Measurements from ENCODE around the gene HOXA13.

HOXA13 gene

DNA sequence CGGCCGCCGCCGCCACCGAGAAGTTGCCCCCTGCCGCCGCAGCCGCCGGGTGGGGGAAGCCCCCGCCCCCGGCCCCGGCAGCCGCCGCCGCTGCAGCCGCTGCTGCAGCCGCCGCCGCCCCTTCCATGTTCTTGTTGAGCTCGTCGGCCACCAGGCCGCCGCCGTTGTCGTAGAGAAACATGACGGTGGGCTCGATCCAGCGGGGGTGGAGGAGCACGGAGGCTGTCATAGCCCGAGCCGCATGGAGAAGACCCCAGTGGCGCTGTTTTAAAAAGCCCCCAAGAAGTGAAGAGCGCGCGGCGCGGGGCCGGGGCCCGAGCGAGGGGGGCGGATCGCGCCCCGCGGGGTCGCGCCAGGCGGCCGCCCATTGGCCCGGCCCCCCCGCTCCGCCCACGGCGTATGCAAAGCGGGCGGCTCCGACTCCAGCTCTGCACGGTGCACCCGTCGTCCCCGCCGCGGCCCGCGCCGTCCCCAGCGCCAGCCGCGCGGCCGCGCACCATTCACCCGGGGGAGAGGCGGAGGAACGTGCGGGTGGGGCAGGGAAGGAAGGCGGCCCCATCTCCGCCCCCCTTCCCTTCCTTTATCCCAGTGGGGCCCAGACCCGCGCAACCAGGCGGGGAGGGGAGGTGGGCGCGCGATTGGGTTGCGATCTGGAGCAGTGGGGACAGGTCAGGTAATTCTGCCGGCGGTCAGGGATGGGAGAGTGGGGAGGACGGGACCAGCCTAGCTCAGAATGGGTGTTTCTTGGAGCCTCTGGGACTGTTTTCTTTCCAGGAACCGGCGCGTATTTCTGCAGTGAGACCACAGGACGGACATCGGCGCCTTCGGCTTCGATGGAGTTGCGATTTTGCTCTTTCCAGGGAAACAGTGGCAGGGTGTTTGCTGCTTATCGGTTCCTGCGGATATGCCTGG is at the start of gene HOXA13:
HOXA13 (minus strand) TSS at position 243 of the 912 bp plus-strand sequence; CDS start at position 229, 14 bp downstream.
- DNase-seq (ENCODE audit: low read depth, low spot score), result no peak

DNA sequence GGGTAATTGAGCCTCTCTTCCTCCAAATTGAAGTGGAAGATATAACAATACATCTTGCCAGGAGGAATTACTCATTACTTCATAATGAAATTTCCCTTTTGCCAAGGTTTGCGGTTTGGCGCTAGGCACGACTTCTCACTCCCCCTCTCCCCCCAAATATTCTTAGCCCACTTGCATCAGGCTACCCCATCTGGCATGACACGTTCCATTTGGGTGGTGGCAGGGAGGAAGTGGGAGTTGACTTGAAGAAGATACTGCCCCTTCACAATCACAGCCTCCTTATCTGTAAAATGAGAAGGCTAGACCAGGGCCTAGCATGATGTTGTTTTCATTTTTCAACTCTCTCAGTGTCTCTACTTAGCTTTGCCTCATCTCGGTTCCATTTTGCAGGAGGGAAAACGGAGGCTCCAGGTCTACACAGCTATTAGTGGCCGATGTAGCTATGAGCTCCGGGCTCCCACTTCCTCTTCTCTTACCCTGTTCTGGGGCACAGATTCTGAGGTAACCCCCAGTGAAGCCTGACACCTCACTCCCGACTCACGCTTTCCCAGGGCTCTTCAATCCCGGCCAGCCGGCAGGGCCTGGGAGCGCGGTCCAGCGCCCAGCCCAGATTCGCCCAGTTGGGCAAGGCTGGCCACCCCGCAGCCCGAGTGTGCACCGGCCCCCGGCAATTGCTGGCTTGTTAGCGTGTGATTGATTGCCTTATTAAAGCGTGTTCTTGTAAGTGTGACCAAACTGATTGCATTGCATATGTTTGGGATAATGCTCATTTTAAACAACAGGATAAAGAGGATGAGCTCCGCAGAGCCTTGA is 49.2 kb upstream of the HOXA13 start:
- no peak for DNase-seq (ENCODE audit: low read depth, low spot score)

DNA sequence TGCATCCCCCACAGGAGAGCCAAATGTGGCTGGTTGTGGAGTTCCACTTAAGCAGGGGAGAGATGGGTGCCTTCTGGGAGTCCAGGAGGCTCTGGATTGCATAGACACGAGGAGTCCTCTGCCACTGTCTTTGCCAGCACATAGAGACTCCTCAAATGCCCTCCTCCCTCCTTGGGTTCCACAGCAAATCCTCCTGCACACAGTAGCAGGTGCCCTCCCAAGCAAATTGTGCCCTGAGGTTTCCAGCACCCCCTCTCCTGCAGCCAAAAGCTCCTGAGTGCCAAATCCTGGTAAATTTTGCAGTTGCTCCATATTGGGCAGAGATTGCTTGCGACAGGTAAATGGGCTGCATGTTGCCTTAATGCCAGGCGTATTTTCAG is 48.5 kb upstream of the HOXA13 start:
- no peak for DNase-seq (ENCODE audit: low read depth, low spot score)

DNA sequence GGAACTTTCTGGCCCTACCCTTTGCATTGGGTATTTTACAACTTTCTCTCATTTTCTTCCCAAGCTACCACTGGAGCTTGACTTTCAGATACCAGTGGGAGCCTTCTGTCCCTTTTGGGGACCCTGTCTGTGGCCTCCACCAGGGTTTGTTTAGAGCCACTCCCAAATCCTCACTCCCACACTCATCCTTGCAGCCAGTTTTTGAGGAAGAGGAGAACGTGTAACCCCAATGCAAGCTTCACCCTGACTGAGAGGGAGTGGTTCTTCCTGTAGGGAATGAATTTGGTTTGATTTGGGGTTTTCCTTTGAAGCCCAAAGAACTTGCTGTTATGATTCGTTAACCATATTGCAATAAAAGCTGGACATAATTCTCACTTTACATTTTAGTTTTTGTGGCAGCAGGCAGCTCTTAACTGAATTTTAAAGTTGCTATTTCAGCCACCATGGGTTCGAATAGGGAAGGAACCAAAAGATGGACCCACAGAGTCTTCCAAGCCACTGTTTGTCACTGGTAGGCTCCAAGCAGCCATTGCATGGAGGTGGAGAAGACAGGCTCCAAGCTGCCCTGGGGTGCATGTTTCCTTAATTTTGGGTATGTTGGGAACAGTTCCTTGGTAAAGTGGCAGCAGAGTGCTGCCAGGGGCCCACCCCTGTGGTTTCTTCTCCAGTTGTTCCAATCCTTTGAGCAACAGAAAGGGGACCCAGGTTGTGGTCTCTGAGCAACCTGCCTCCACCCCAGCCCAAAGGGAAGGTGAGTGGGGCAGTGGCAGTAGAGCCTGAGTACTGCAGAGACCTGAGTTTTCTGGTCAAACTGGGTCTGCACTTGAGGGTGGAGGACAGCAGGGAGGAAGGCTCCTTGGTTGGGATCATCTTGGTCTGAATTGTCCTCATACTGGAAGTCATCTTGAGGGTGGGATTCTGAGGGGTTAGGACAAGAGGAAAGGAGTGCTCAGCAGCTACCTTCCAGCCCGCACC is 47.8 kb upstream of the HOXA13 start:
- DNase-seq (ENCODE audit: low read depth, low spot score), result no peak

DNA sequence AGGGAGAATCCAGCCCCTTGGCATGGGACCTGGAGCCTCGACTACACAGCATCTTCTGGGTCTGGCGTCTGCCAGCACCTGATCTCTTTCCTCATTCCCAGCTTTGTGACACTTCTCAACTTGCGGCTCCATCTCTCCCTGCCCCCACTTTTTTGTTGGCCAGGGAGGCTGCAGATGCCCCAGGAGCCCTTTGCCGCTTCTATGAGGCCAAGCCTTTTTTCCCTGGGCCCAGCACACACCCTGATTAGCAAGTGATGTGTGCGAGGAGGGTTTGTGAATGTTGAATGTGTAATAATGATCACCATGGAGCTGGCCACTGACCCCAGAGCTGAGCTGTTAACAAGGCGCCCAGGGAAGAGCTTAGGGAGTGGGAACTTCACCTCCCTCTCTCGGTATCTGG is 47.1 kb upstream of the HOXA13 start:
- DNase-seq (ENCODE audit: low read depth, low spot score), result no peak

DNA sequence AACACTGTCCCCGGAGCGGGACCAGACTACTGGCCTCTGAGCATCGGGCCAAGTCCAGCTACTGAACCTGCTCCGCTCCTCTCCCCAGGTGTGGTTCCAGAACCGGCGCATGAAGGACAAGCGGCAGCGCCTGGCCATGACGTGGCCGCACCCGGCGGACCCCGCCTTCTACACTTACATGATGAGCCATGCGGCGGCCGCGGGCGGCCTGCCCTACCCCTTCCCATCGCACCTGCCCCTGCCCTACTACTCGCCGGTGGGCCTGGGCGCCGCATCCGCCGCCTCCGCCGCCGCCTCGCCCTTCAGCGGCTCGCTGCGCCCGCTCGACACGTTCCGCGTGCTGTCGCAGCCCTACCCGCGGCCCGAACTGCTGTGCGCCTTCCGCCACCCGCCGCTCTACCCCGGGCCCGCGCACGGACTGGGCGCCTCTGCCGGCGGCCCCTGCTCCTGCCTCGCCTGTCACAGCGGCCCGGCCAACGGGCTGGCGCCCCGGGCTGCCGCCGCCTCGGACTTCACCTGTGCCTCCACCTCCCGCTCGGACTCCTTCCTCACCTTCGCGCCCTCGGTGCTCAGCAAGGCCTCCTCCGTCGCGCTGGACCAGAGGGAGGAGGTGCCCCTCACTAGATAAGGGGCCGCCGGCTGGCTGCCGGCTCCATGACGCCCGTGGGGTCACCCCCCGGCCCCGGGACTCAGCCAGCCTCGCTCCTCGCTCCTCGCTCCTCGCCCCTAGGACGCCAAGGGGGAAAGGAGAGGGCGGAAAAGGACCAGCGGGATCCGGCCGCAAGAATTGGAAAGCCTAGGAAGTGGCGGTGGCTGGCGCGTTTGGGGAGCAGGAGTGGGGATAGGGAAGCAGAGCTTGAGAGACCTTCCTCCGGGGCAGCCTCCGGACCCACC is 46.2 kb upstream of the HOXA13 start:
- no peak for DNase-seq (ENCODE audit: low read depth, low spot score)

DNA sequence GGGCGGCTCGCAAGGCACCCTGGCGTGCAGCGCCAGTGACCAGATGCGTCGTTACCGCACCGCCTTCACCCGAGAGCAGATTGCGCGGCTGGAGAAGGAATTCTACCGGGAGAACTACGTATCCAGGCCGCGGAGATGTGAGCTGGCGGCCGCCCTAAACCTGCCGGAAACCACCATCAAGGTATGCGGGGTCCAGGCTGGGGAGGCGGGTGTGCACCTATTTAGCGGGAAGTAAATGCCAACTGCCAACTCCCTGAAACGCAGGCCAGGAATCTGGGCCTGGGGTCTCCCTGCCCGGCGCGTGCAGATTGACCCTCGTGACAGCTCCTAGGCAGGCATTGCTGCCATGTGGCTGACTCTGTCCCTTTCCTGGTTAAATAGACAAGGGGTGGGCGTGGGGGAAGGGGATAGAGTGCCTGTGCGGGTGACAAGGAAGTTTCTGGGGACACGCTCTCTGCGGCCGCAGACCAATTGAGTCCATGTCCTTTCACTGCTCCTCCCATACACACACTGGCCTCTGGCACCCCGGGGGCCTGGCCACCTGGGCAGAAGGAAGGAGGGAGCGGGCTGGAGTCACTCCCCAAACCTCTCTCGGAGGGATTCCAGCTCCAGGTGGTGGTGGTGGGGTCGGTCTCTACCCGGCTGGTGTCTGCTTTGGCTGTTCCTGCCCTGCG is 45.4 kb upstream of the HOXA13 start:
- no peak for DNase-seq (ENCODE audit: low read depth, low spot score)

DNA sequence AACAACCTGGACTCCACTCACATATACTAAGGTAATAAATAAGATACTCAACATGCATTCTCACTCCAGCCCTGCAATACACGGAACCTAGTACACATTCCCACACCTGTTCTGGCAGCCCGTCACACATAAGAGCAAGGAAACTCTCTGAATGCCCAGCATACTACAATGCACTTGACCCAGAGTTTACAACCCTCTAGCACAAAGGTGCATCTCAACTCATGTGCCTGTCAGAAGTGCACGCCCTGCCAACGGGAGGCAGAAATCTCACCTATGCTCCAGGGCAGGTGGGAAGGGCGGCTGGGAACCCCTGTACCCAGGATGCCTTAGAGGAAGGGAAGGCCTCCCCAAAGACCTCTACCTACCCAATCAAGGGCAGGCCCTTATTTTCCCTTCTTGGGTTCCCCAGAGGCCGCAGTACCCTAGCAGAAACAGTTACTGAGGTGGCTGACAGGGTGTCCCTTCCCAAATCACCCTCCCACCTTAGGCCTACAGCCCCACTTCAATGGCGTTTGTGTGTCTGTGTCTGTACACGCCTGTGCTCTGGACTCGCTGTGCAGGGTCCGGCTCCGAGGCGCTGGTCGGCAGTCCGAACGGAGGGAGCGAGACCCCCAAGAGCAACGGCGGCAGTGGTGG is 44.7 kb upstream of the HOXA13 start:
- DNase-seq (ENCODE audit: low read depth, low spot score), result no peak

DNA sequence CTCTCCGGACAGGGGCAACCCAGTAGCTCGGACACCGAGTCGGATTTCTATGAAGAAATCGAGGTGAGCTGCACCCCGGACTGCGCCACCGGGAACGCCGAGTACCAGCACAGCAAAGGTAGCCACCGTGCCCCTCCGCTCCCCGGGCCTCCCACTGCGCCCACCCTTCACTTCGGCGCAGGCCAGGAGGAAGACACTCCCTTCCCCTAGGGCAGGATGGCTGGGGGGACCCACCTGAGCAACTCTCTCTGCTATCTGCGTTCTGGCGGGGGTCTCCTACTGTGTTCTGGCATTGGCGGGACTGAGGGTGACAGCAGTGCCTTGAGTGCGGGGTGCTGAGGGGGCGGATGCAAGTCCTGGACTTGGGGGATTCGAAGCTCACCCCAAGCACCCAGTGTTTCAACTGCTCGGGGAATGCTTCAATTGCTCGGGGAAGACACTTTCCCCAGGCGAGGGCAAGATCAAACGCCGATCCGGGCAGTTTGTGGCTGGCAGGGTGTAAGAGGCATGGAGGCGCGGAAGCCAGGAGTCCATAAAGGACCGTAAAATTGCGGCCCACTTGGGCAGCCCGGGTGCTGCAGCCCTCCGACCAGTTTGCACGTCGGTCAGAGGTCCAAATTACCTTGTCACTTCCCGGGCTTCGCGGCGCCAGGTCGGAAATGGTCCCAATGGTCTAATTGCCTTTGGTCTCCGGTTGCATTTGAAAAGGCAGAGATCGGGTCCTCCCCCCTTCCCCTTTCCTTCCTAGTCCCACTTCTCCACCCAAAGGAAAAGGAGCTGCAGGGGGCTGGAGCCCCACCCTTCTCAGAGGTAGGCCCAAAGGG is 43.7 kb upstream of the HOXA13 start:
- DNase-seq (ENCODE audit: low read depth, low spot score), result no peak

DNA sequence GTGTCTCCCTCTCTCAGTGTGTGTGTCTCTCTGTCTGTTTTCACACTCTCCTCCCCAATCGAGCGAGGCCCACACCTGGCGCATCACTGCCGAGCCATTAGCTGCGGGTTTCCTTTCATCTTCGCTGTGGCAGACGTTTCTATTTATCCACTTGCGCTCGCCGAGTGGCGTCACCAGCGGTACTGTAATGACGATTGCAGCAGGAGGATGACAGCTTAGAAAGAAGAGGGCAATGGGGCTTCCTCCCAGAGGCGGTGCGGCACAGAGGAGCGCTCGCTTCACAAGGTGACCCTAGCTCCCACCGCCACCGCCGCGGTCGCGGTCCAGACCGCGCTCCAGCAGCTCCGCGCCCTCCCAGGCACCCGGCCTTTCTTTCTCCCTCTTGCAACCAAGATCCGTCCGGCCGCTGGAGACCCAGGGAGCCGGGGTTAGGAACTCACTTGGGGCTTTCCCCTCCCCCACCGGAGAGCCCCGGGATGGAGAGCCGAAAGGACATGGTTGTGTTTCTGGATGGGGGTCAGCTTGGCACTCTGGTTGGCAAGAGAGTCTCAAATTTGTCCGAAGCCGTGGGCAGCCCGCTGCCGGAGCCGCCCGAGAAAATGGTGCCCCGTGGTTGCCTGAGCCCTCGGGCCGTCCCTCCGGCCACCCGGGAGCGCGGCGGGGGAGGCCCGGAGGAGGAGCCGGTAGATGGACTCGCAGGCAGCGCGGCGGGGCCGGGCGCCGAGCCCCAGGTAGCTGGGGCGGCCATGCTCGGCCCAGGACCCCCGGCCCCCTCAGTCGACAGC is 42.9 kb upstream of the HOXA13 start, which contains the start of gene EVX1:
EVX1 (plus strand) TSS at position 248 of the 785 bp plus-strand sequence; CDS start at position 477, 229 bp downstream.
- DNase-seq (ENCODE audit: low read depth, low spot score), result no peak

DNA sequence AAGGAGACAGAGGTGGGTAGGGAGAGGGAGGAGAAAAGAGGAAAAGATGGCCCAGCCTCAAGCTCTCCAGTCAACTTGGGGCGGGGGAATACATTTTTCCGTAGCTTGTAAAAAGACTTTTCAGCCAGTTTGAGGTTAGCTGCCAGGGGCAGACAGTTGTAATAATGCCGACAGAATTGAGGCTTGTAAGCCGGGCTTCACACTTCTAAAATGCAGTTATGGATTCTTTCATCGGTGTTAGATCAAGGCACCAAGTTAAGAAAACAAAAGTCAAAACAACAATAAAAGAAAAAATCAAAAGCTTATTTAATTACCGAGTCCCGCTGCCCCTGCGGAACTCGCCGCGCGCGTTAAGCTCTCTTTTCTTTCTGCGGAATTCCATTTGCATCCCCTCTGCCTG is 42.3 kb upstream of the HOXA13 start:
- no peak for DNase-seq (ENCODE audit: low read depth, low spot score)

DNA sequence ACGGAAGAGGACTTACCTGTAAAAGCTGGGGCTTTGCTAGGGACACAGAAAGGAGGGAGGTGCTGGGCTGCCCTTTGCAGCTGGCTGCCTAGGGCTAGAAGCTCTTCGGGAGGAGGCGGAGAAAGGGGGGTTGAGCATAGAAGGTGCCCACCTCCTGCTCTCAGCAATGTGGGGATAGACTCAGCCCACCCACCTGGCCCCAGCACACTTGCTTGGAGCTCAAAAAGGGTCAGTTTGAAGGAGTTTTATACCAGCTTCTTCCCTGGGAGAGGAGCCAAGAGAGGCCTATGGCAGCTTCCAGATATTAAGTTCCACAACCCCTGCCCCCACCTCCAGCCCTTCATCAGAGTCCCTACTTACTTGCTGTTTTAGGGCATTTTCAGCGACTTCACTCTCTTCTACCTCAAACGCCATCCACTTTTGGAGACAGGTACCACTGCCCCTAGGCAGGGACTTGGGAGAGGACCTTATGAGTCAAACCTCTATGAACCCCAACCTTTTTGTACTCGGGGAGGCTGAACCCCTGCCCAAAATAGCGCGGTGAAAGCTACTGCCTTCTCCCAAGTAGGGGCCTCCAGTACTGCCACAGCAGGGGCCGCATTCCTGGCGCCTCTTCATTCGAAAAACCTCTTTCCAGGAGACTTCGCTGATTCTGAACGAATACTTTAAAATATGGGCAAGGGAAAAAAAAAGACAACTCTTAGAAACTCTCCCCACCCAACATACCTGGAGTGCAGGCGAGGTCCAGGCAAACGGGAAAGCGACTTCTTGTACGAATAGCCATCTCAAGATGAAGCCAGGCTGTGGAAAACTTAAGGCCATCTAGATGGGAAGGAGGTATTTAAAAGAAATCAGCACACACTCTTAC is 41.5 kb upstream of the HOXA13 start:
- no peak for DNase-seq (ENCODE audit: low read depth, low spot score)

DNA sequence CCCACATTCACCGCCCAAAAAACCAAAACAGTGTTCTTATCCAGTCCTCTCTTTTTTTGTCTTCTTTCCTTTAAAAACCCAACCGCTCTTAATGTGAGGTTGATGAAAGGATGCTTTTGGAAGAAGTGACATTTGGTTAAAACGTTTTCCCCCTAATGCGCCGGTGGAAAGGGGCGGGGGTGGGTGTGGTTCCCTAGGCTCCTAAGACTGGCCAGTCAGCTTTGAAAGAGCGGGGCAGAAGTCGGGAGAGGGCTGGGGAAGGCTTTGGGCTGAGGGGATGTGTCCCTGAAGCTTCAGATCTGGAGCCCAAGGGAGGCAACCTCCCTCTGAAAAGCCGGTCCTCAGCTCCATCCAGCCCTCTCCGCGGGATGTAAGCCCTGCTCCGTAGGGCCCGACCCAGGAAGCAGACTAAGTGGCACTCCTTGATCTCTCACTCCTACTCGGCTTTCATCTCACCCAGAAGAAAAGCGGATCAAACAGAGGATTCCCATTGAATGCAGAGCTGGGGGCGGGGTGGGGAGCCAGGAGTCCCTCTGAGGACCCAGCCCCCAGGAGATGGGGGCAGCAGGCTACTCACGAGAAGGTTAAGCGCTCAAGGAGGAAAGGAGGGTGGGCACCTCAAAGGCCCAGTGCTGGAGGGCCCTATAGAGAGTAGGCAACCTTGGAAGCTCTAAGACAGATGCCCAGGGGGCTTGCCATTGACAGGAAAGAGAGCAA is 40.3 kb upstream of the HOXA13 start:
- DNase-seq (ENCODE audit: low read depth, low spot score), result no peak

DNA sequence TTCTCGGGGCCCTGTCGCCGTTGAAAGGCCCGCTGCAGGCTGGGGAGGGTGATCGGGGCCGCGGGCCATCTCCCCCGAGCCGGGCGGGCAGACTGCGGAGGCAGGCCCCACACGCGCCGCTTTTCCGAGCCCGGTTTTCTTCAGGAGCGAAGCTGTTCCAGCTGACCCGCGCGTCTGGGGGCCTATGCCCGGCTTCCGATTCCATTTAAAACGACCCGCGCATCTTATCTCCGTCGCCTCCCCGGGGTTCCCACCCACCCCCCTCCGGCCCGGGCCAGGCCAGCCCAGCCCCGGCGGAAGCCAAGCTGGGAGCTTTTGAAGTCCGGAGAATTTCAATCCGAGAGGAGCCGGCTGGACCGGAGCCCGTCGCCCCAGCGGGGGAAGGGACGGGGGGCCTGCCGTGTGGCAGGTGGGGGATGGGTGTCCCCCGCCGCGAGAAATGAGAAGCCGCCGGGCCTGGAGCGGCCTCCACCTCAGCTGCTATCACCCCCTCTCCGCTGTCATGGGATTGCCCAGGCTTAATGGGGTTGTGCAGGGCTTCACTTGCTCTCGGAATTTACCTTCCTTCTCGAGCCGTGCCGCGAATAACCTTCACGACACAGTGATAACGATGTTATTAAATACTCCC is 39.6 kb upstream of the HOXA13 start:
- no peak for DNase-seq (ENCODE audit: low read depth, low spot score)

DNA sequence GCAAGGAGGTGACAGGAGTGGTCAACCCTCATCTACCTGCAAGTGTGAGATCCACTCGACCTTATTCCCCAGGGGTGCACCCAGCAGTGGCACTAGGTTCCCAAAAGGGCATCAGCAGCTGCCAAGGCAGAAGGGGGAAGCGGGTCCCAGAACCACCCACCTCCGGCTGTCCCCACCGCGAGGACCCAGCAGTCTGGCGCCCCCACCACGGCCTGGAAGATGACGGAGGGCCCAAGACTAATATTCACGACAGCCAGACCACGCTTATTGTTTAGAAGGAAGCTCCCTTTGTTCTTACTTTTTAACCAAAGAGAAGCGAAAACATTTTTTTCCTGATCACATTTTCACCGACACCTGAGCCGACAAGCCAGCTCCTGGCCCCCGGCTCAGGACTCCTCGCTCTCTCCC is 39.1 kb upstream of the HOXA13 start:
- no peak for DNase-seq (ENCODE audit: low read depth, low spot score)

Measured in brain pericyte (primary cell).